Measurements from ENCODE around the gene PRKD1. TPM values are rescaled to one million over a fixed set of nuclear protein-coding genes. Genes with fewer than 3 reads are reported as not detected.

PRKD1 gene
- total and polyA plus RNA-seq, 10 of the 15 experiments (the other 5 are each of a cell fraction or from before 2014, with no cell fraction given), result 0.02 to 0.56 TPM; not detected in 8

- Histone ChIP-seq H3K9ac (ENCODE audit: control insufficient read depth, insufficient read depth, low read length) (no peak overlapping the region), H3K27ac (ENCODE audit: control insufficient read depth, insufficient read depth) (no peak overlapping the region), H3K9me3 (replicated peaks; ENCODE audit: control insufficient read depth, insufficient read depth, low read length) (no peaks in the 10 kb centered on the region), H4K20me1 (ENCODE audit: control insufficient read depth, insufficient read depth) (no peaks in the 10 kb centered on the region), H3K4me2 (ENCODE audit: control insufficient read depth, insufficient read depth) (no peak overlapping the region), H3K79me2 (ENCODE audit: control insufficient read depth, insufficient read depth, low read length) (no peaks in the 10 kb centered on the region), H3K36me3 (ENCODE audit: control insufficient read depth in 2 of 2, insufficient read depth in 2 of 2, low read length in 1 of 2) (no peaks in the 10 kb centered on the region), H2AFZ (ENCODE audit: control insufficient read depth, low read depth, low read length) (no peak overlapping the region), H3K27me3 (replicated peaks in 1 of 2; ENCODE audit: control insufficient read depth in 2 of 2, insufficient read depth in 2 of 2, low read length in 1 of 2) (no peaks in the 10 kb centered on the region), H3K4me1 (ENCODE audit: control insufficient read depth, insufficient read depth, low read length) (no peaks in the 10 kb centered on the region), H3K4me3 (no peak overlapping the region)
- ChIA-PET CTCF (no interaction called here), SMC1A (ENCODE audit: uncharacterized antibody, unreplicated experiment) (interaction anchor here (0.6 kb wide), 1 partner anchor 29 kb away, joined by 3 read pairs; no protein-coding TSS in a partner anchor), RAD21 (ENCODE audit: unreplicated experiment) (no interaction called here), POLR2A (no interaction called here)
- in situ Hi-C loops (cut with MboI) (no loop called here), intact Hi-C loops (cut with micrococcal nuclease; ENCODE audit: unreplicated experiment) (no loop called here)
- FAIRE-seq (no peak), DNase-seq (ENCODE audit: low read depth, low spot score) (no peak), ATAC-seq (no peak)
- no TSS peak for BruUV-seq (replicated peaks)
- no peak for TF ChIP-seq IRF3 (IDR thresholded peaks at IDR 0.05)
- TF ChIP-seq GABPA (IDR thresholded peaks at IDR 0.05; ENCODE audit: low read depth), result no peak
- TF ChIP-seq MTA3 (IDR thresholded peaks at IDR 0.05; ENCODE audit: borderline replicate concordance, low read length), result no peak
- TF ChIP-seq TBL1XR1 (IDR thresholded peaks at IDR 0.05; ENCODE audit: low read depth, low read length), result no peak
- TF ChIP-seq KAT2A (conservative IDR thresholded peaks at IDR 0.05; ENCODE audit: control insufficient read depth, low read depth, low read length), result no peak
- TF ChIP-seq RCOR1 (conservative IDR thresholded peaks at IDR 0.05; ENCODE audit: low read depth, low read length), result no peak
- no peak for TF ChIP-seq TCF3 (IDR thresholded peaks at IDR 0.05; ENCODE audit: borderline replicate concordance, insufficient read depth, low read depth, low read length)
- TF ChIP-seq ZBTB4 (CRISPR knock-in tag; IDR thresholded peaks at IDR 0.05), result no peak
- TF ChIP-seq ASH2L (IDR thresholded peaks at IDR 0.05; ENCODE audit: borderline replicate concordance, low read depth), result no peak
- no peak for TF ChIP-seq SUZ12 (IDR thresholded peaks at IDR 0.05; ENCODE audit: unreplicated experiment)
- TF ChIP-seq LARP7 (IDR thresholded peaks at IDR 0.05), result no peak
- no peak for TF ChIP-seq POU2F2 (IDR thresholded peaks at IDR 0.05; ENCODE audit: borderline replicate concordance, low read depth, low read length)
- no peak for TF ChIP-seq MEF2B (IDR thresholded peaks at IDR 0.05; ENCODE audit: partially characterized antibody, poor library complexity, severe bottlenecking)
- TF ChIP-seq NR2C1 (IDR thresholded peaks at IDR 0.05), result no peak
- TF ChIP-seq HDAC2 (IDR thresholded peaks at IDR 0.05), result no peak
- no peak for TF ChIP-seq BRCA1 (IDR thresholded peaks at IDR 0.05; ENCODE audit: low read depth, low read length)
- no peak for TF ChIP-seq ATF3 (IDR thresholded peaks at IDR 0.05; ENCODE audit: borderline replicate concordance, extremely low read depth, low read depth, low read length)
- 38% methylated on average over 2 of the region's 2 CpGs for WGBS (ENCODE audit: insufficient coverage, insufficient replicate concordance, low lambda C conversion rate, missing lambda C conversion rate)
These were observed 7.8 kb downstream of the PRKD1 start for GRCh38 chr14:29919845-29920244.
